ENCODE measurements around the gene PDE12. TPM values are rescaled to one million over a fixed set of nuclear protein-coding genes. Genes with fewer than 3 reads are reported as not detected.

PDE12 gene
- total RNA-seq, 1 donor from 2014 or later, result 15.4 TPM

DNA sequence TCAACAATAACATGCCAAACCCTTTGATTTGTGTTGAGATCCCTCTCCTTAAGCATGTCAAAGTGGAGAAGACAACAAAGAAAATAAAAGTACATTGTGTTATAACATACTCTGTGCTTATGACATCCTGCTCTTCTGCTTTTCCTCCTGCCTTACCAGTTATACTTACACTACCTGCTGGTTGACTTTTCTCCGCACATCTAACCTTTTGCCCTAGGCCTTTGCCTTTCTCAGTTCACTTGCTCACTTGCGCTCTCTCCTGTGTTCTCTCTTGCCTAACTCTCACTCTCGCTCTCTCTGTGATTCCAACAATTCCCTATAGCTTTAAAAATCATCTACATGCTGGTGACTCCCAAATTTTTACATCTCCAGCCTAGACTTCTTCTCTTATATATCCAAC is 17.6 kb upstream of the PDE12 start:
- Mint-ChIP-seq H3K36me3 (ENCODE audit: insufficient read depth) (peaks cover 2% of the 10 kb centered on the region), H3K4me1 (ENCODE audit: low read depth) (peaks cover 2% of the 10 kb centered on the region), H3K4me3 (ENCODE audit: low read depth) (no peak overlapping the region), H3K27me3 (no peaks in the 10 kb centered on the region), H3K27ac (no peak overlapping the region), H3K9me3 (ENCODE audit: low read depth) (no peaks in the 10 kb centered on the region)
- TF ChIP-seq, protein P1, sequence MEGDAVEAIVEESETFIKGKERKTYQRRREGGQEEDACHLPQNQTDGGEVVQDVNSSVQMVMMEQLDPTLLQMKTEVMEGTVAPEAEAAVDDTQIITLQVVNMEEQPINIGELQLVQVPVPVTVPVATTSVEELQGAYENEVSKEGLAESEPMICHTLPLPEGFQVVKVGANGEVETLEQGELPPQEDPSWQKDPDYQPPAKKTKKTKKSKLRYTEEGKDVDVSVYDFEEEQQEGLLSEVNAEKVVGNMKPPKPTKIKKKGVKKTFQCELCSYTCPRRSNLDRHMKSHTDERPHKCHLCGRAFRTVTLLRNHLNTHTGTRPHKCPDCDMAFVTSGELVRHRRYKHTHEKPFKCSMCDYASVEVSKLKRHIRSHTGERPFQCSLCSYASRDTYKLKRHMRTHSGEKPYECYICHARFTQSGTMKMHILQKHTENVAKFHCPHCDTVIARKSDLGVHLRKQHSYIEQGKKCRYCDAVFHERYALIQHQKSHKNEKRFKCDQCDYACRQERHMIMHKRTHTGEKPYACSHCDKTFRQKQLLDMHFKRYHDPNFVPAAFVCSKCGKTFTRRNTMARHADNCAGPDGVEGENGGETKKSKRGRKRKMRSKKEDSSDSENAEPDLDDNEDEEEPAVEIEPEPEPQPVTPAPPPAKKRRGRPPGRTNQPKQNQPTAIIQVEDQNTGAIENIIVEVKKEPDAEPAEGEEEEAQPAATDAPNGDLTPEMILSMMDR (IDR thresholded peaks at IDR 0.05; ENCODE audit: unreplicated experiment), result no peak
- DNase-seq (ENCODE audit: low spot score, unreplicated experiment), result no peak

DNA sequence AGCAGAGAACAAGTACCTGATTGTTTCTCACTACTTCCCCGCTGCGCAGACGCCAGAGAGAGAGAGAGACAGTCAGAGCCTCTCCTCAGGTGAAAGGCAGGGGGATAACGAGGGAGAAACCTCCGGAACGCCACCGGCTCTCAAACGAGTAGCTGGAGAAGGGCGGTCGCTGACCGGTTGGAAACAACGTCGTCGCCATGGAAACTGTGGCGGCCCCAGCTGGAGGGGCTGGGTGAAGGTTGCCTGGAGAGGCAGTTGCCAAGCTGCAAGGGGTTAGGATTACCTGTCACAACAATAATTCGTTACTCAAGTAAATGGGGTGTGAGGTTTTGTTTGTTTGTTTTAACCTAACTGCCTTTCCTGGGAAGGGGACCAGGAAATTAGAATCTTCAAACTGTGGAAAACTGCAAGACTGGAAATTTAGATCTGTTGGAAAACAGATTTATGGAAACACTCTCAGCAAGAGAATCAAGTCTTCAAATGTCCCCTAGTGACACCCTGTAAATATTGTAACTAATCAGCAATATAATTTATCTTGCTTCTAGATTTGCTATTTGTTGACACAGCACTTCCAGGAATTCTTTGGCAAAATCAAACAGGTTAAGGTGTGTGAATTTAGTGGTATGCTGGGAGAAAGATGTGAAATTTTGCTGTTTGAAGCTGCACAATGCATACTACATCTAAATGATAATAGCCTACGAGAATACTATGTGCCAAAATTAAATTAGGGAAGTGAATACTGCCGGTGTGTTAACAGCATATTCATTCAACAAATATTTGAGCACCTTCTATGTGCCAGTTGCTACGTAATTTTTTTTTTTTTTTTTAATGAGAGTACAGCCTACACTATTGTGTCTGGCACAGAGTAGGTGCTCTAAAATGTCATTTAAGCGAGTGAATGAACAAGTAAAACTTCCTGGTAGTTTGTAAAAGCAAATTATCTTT is 11.6 kb upstream of the PDE12 start, which contains the start of gene DNAH12:
Gene DNAH12 (minus strand): TSS at position 164 of the 945 bp plus-strand sequence. CDS start 1,474 bp downstream, outside the sequence.
- TF ChIP-seq, protein P1 (IDR thresholded peaks at IDR 0.05; ENCODE audit: unreplicated experiment), result no peak
- no peaks in the 10 kb centered on the region for H3K27me3 Mint-ChIP-seq
- peaks cover 15% of the 10 kb centered on the region for H3K4me1 Mint-ChIP-seq (ENCODE audit: low read depth)
- peak; percentile 78 for DNase-seq (ENCODE audit: low spot score, unreplicated experiment)
- H3K36me3 Mint-ChIP-seq (ENCODE audit: insufficient read depth), result peaks cover 2% of the 10 kb centered on the region
- H3K4me3 Mint-ChIP-seq (ENCODE audit: low read depth), result peak within 1 kb of the TSS; percentile 62
- H3K27ac Mint-ChIP-seq, result peak within 1 kb of the TSS; percentile 88
- H3K9me3 Mint-ChIP-seq (ENCODE audit: low read depth), result no peaks in the 10 kb centered on the region

DNA sequence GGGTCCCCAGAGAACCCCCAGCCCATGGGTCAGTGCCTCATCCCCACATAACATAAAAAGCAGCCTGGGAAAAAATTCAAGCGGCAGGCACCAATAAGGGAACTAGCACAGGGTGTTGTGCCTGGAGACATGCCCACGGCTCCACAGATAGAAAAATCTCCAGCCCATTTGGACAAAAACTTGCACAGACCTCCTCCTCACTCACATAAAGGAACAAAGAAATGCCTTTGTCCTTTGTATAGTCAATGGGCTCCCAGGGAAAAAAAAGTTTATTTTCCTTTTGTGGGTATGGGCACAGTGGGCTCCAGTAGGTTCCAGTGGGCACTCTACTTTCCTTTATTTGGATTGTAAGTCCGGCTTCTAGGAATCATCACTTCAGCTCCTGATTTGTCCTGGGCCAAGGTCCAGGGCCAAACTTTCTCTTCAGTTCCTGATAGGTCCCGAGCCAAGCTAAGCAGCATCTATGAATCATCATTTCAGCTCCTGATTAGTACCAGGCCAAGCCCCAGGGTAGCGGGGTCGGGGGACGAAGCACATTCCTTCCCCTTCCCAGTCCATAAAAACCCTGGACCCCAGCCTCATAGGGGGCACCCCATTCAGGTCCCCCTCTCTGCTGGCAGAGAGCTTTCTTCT is 10.3 kb upstream of the PDE12 start:
- Mint-ChIP-seq H3K9me3 (ENCODE audit: low read depth) (no peaks in the 10 kb centered on the region), H3K36me3 (ENCODE audit: insufficient read depth) (no peaks in the 10 kb centered on the region), H3K27ac (peak overlapping the region; percentile 73), H3K4me3 (ENCODE audit: low read depth) (peak overlapping the region; percentile 37), H3K27me3 (no peaks in the 10 kb centered on the region), H3K4me1 (ENCODE audit: low read depth) (peaks cover 15% of the 10 kb centered on the region)
- TF ChIP-seq, protein P1 (IDR thresholded peaks at IDR 0.05; ENCODE audit: unreplicated experiment), result no peak
- DNase-seq (ENCODE audit: low spot score, unreplicated experiment), result no peak

DNA sequence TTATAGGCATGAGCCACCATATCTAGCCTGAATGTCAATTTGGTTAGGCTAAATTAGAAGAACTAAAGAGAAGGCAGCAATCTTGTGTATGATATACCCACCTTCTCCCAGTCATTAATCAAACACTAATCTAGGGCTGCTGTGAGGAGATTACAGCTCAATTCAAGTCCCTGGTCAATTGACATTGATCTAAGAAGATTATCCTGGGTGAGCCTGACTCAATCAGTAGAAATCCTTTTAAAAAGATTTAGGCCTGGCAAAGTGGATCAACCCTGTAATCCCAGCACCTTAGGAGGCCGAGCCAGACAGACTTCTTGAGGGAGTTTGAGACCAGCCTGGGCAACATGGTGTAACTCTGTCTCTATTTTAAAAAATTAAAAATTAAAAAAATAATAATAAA is 9.5 kb upstream of the PDE12 start:
- TF ChIP-seq, protein P1 (IDR thresholded peaks at IDR 0.05; ENCODE audit: unreplicated experiment), result no peak
- Mint-ChIP-seq H3K4me1 (ENCODE audit: low read depth) (peaks cover 15% of the 10 kb centered on the region), H3K4me3 (ENCODE audit: low read depth) (no peak overlapping the region), H3K9me3 (ENCODE audit: low read depth) (no peaks in the 10 kb centered on the region), H3K36me3 (ENCODE audit: insufficient read depth) (no peaks in the 10 kb centered on the region), H3K27me3 (no peaks in the 10 kb centered on the region), H3K27ac (peak overlapping the region; percentile 86)
- no peak for DNase-seq (ENCODE audit: low spot score, unreplicated experiment)

DNA sequence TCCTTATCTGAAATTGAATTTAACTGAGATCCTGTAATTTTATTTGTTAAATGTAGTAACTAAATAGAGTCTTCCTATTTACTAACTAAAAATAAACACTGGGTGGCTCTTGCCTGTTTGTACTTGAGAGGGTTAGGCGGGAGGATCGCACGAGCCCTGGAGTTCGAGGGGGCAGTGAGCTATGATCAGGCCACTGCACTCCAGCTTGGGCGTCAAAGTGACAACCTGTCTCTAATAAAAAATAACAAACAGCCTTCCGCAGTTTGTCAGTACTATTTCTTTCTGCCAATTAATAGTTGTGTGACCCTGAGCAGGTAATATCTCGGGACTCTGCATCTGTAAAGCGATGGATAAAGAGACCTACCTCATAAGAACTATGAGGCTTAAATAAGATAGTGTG is 768 bp upstream of the PDE12 start:
- Mint-ChIP-seq H3K27ac (peak overlapping the region; percentile 99), H3K36me3 (ENCODE audit: insufficient read depth) (peaks cover 6% of the 10 kb centered on the region), H3K4me1 (ENCODE audit: low read depth) (peaks cover 14% of the 10 kb centered on the region), H3K4me3 (ENCODE audit: low read depth) (peak overlapping the region; percentile 91), H3K27me3 (no peaks in the 10 kb centered on the region), H3K9me3 (ENCODE audit: low read depth) (no peaks in the 10 kb centered on the region)
- no peak for DNase-seq (ENCODE audit: low spot score, unreplicated experiment)
- TF ChIP-seq, protein P1 (IDR thresholded peaks at IDR 0.05; ENCODE audit: unreplicated experiment), result no peak

Data from progenitor cell of endocrine pancreas (in vitro differentiated cells).